Measurements from ENCODE around the gene CSF3R.
A peak's percentile ranks its signal among the peaks of the same experiment; 100 is the strongest.

The CSF3R gene

GRCh38 chr1:36463803-36464604 lies 18.7 kb downstream of the CSF3R start, which contains the start of gene MRPS15:
Gene MRPS15, minus strand, starts transcription at chr1:36464384. Its CDS starts 109 bp downstream, at chr1:36464275.
- Histone ChIP-seq H3K4me1 (ENCODE audit: control insufficient read depth, low read length) (peaks cover 27% of the 10 kb centered on the region), H3K4me2 (ENCODE audit: low read length) (peak within 1 kb of the TSS; percentile 97), H3K27ac (ENCODE audit: low read depth, low read length) (peak within 1 kb of the TSS; percentile 84), H3K79me2 (ENCODE audit: control insufficient read depth, low read length) (peaks cover 29% of the 10 kb centered on the region), H3F3A (ENCODE audit: control insufficient read depth, insufficient read depth) (peaks cover 4% of the 10 kb centered on the region; the same call in 1 of the 2 replicates), H3K9me2 (replicated peaks; ENCODE audit: control insufficient read depth, low read length) (no peaks in the 10 kb centered on the region), H3K9me3 (ENCODE audit: control insufficient read depth, insufficient read depth, low read length) (no peaks in the 10 kb centered on the region), H4K20me1 (ENCODE audit: control insufficient read depth, insufficient read depth, low read depth, low read length) (no peaks in the 10 kb centered on the region), H3K4me3 (ENCODE audit: low read length) (peak within 1 kb of the TSS; percentile 96), H3K27me3 (ENCODE audit: control insufficient read depth, low read length) (no peaks in the 10 kb centered on the region), H3K36me3 (ENCODE audit: control insufficient read depth, low read length) (peaks cover 41% of the 10 kb centered on the region)
- no peak for TF ChIP-seq CTCF (IDR thresholded peaks at IDR 0.05; ENCODE audit: low read depth, low read length, poor library complexity, severe bottlenecking)

GRCh38 chr1:36463463-36463802 lies 19.3 kb downstream of the CSF3R start:
- Histone ChIP-seq H3K9me2 (replicated peaks; ENCODE audit: control insufficient read depth, low read length) (no peaks in the 10 kb centered on the region), H3K27ac (ENCODE audit: low read depth, low read length) (peak overlapping the region; percentile 84), H3K9me3 (ENCODE audit: control insufficient read depth, insufficient read depth, low read length) (no peaks in the 10 kb centered on the region), H4K20me1 (ENCODE audit: control insufficient read depth, insufficient read depth, low read depth, low read length) (no peaks in the 10 kb centered on the region), H3K79me2 (ENCODE audit: control insufficient read depth, low read length) (peaks cover 29% of the 10 kb centered on the region), H3F3A (ENCODE audit: control insufficient read depth, insufficient read depth) (peaks cover 4% of the 10 kb centered on the region; the same call in 1 of the 2 replicates), H3K4me1 (ENCODE audit: control insufficient read depth, low read length) (peaks cover 27% of the 10 kb centered on the region), H3K27me3 (ENCODE audit: control insufficient read depth, low read length) (no peaks in the 10 kb centered on the region), H3K4me3 (ENCODE audit: low read length) (peak overlapping the region; percentile 96), H3K4me2 (ENCODE audit: low read length) (peak overlapping the region; percentile 97), H3K36me3 (ENCODE audit: control insufficient read depth, low read length) (peaks cover 46% of the 10 kb centered on the region)
- no peak for TF ChIP-seq CTCF (IDR thresholded peaks at IDR 0.05; ENCODE audit: low read depth, low read length, poor library complexity, severe bottlenecking)
- no peak for TF ChIP-seq EZH2phosphoT487 (IDR thresholded peaks at IDR 0.05; ENCODE audit: borderline replicate concordance, low read length)

GRCh38 chr1:36458910-36459309 lies 23.8 kb downstream of the CSF3R start:
- H4K20me1 ChIP-seq (ENCODE audit: control insufficient read depth, insufficient read depth, low read depth, low read length): no peaks in the 10 kb centered on the region
- H3K9me3 ChIP-seq (ENCODE audit: control insufficient read depth, insufficient read depth, low read length): no peaks in the 10 kb centered on the region
- no peak overlapping the region for H3K4me3 ChIP-seq (ENCODE audit: low read length)
- no peak for TF ChIP-seq EZH2phosphoT487 (IDR thresholded peaks at IDR 0.05; ENCODE audit: borderline replicate concordance, low read length)
- no peak for TF ChIP-seq CTCF (IDR thresholded peaks at IDR 0.05; ENCODE audit: low read depth, low read length, poor library complexity, severe bottlenecking)
- H3F3A ChIP-seq (ENCODE audit: control insufficient read depth, insufficient read depth): peaks cover 9% of the 10 kb centered on the region
- no peaks in the 10 kb centered on the region for H3K27me3 ChIP-seq (ENCODE audit: control insufficient read depth, low read length)
- no peak overlapping the region for H3K4me2 ChIP-seq (ENCODE audit: low read length)
- H3K4me1 ChIP-seq (ENCODE audit: control insufficient read depth, low read length): peaks cover 6% of the 10 kb centered on the region
- peaks cover 83% of the 10 kb centered on the region for H3K36me3 ChIP-seq (ENCODE audit: control insufficient read depth, low read length)
- H3K27ac ChIP-seq (ENCODE audit: low read depth, low read length): no peak overlapping the region
- H3K79me2 ChIP-seq (ENCODE audit: control insufficient read depth, low read length): peaks cover 20% of the 10 kb centered on the region
- H3K9me2 ChIP-seq (replicated peaks; ENCODE audit: control insufficient read depth, low read length): no peaks in the 10 kb centered on the region
